WTC11 (cell line): ENCODE measurements around the gene AZIN2. TPM values are rescaled to one million over a fixed set of nuclear protein-coding genes. Genes with fewer than 3 reads are reported as not detected.
A peak's percentile ranks its signal among the peaks of the same experiment; 100 is the strongest.

Experiments
- ATAC-seq: fragments of 200-7000 bp; cut with Tn5 transposase; 2 replicates; pipeline ENCODE4 v1.10.0; 2021; ENCODE audit warnings: mild to moderate bottlenecking, moderate library complexity
- CTCF ChIA-PET: fragments of 300-600 bp; sonication (Branson Sonifier 250); formaldehyde crosslinking; loops from one replicate; lab custom pipeline; 2021; ENCODE audit warnings: antibody characterized with exemption; lab: Charles Lee
- POLR2A ChIA-PET: fragments of 350-600 bp; sonication (Branson Sonifier 250); formaldehyde crosslinking; loops from one replicate; lab custom pipeline; 2021; ENCODE audit warnings: antibody characterized with exemption; lab: Charles Lee
- DNase-seq: peaks from one replicate; pipeline ENCODE4 v3.0.0; 2021; ENCODE audit warnings: low spot score
- H3K27ac Mint-ChIP-seq: 2 replicates; pipeline ENCODE4 v1.8.0; 2021; ENCODE audit warnings: mixed read lengths
- H3K27me3 Mint-ChIP-seq: 2 replicates; pipeline ENCODE4 v1.8.0; 2021; ENCODE audit warnings: low read depth, mild to moderate bottlenecking, moderate library complexity, mixed read lengths
- H3K36me3 Mint-ChIP-seq: 2 replicates; pipeline ENCODE4 v1.8.0; 2021; ENCODE audit warnings: mixed read lengths
- H3K4me1 Mint-ChIP-seq: 2 replicates; pipeline ENCODE4 v1.8.0; 2022; ENCODE audit warnings: mixed read lengths
- H3K4me3 Mint-ChIP-seq: 2 replicates; pipeline ENCODE4 v1.8.0; 2021; ENCODE audit warnings: mild to moderate bottlenecking, moderate library complexity, mixed read lengths
- H3K9me3 Mint-ChIP-seq: 2 replicates; pipeline ENCODE4 v1.8.0; 2021; ENCODE audit warnings: mixed read lengths
- CBFB ChIP-seq: sonication (generic); formaldehyde crosslinking; IDR thresholded peaks from 2 replicates; pipeline ENCODE4 v1.8.1; 2022; ENCODE audit warnings: mild to moderate bottlenecking, low read depth, missing genetic modification reagents
- E2F4 ChIP-seq: sonication (generic); formaldehyde crosslinking; IDR thresholded peaks from 2 replicates; pipeline ENCODE4 v1.8.1; 2022; ENCODE audit warnings: low read depth, mild to moderate bottlenecking, moderate library complexity, missing genetic modification reagents, borderline replicate concordance
- ELF4 ChIP-seq: sonication (generic); formaldehyde crosslinking; IDR thresholded peaks from 2 replicates; pipeline ENCODE4 v1.8.1; 2022; ENCODE audit warnings: low read depth, mild to moderate bottlenecking, moderate library complexity, missing genetic modification reagents
- FOXJ3 ChIP-seq: sonication (generic); formaldehyde crosslinking; IDR thresholded peaks from 2 replicates; pipeline ENCODE4 v1.9.0; 2021; ENCODE audit warnings: missing genetic modification reagents, mild to moderate bottlenecking, borderline replicate concordance
- JAZF1 ChIP-seq: fragments of 250-450 bp; sonication (Bioruptor Pico); IDR thresholded peaks from 2 replicates; pipeline ENCODE4 v1.9.0; 2021; ENCODE audit warnings: moderate library complexity, mild to moderate bottlenecking, inconsistent platforms
- JUN ChIP-seq: sonication (generic); formaldehyde crosslinking; IDR thresholded peaks from 2 replicates; pipeline ENCODE4 v1.8.0; 2023; ENCODE audit warnings: mild to moderate bottlenecking, missing genetic modification reagents
- MYBL2 ChIP-seq: sonication (generic); formaldehyde crosslinking; IDR thresholded peaks from 2 replicates; pipeline ENCODE4 v1.8.1; 2023; ENCODE audit warnings: mild to moderate bottlenecking, moderate library complexity, missing genetic modification reagents
- NFYB ChIP-seq: sonication (generic); formaldehyde crosslinking; conservative IDR thresholded peaks from 2 replicates; pipeline ENCODE4 v1.8.0; 2022; ENCODE audit warnings: low read depth, missing genetic modification reagents
- NR2C2 ChIP-seq: sonication (generic); formaldehyde crosslinking; IDR thresholded peaks from 2 replicates; pipeline ENCODE4 v1.8.0; 2022; ENCODE audit warnings: mild to moderate bottlenecking, missing genetic modification reagents
- PRRX2 ChIP-seq: fragments of 250-450 bp; sonication (Bioruptor Pico); IDR thresholded peaks from 2 replicates; pipeline ENCODE4 v1.8.0; 2021; ENCODE audit warnings: mild to moderate bottlenecking
- SMAD3 ChIP-seq: sonication (generic); formaldehyde crosslinking; IDR thresholded peaks from 2 replicates; pipeline ENCODE4 v1.8.0; 2022; ENCODE audit warnings: missing genetic modification reagents, mild to moderate bottlenecking, borderline replicate concordance
- SMAD4 ChIP-seq: sonication (generic); formaldehyde crosslinking; IDR thresholded peaks from 2 replicates; pipeline ENCODE4 v1.8.0; 2022; ENCODE audit warnings: mild to moderate bottlenecking, missing genetic modification reagents
- SOX15 ChIP-seq: fragments of 250-450 bp; sonication (Bioruptor Pico); IDR thresholded peaks from 2 replicates; pipeline ENCODE4 v1.9.0; 2021; ENCODE audit warnings: mild to moderate bottlenecking
- TCF7 ChIP-seq: sonication (generic); formaldehyde crosslinking; IDR thresholded peaks from 2 replicates; pipeline ENCODE4 v1.8.0; 2022; ENCODE audit warnings: mild to moderate bottlenecking, low read depth, missing genetic modification reagents, moderate library complexity
- ZBTB21 ChIP-seq: sonication (generic); formaldehyde crosslinking; IDR thresholded peaks from 2 replicates; pipeline ENCODE4 v1.8.1; 2023; ENCODE audit warnings: mild to moderate bottlenecking, missing genetic modification reagents, borderline replicate concordance
- ZNF121 ChIP-seq: sonication (generic); formaldehyde crosslinking; IDR thresholded peaks from 2 replicates; pipeline ENCODE4 v1.8.0; 2023; ENCODE audit warnings: missing genetic modification reagents
- ZNF232 ChIP-seq: sonication (generic); formaldehyde crosslinking; IDR thresholded peaks from 2 replicates; pipeline ENCODE4 v1.8.0; 2022; ENCODE audit warnings: mild to moderate bottlenecking, missing genetic modification reagents
- total RNA-seq: library from RNA; stranded (reverse); gene quantifications from 3 replicates; pipeline ENCODE4 v1.2.3, GENCODE V29; 2021
- TF ChIP-seq, protein P1 (sequence below): sonication (generic); formaldehyde crosslinking; IDR thresholded peaks from 2 replicates; pipeline ENCODE4 v1.8.0; 2022; ENCODE audit warnings: mild to moderate bottlenecking, missing genetic modification reagents
- TF ChIP-seq, protein P2 (sequence below): sonication (generic); formaldehyde crosslinking; IDR thresholded peaks from 2 replicates; pipeline ENCODE4 v1.8.0; 2022; ENCODE audit warnings: missing genetic modification reagents
- TF ChIP-seq, protein P3 (sequence below): sonication (generic); formaldehyde crosslinking; IDR thresholded peaks from 2 replicates; pipeline ENCODE4 v1.8.1; 2022; ENCODE audit warnings: mild to moderate bottlenecking, moderate library complexity, missing genetic modification reagents
- TF ChIP-seq, protein P4 (sequence below): fragments of 200-600 bp; IDR thresholded peaks from 2 replicates; pipeline ENCODE4 v1.8.0; 2022; ENCODE audit warnings: antibody characterized with exemption
- TF ChIP-seq, protein P5 (sequence below): sonication (generic); formaldehyde crosslinking; IDR thresholded peaks from 2 replicates; pipeline ENCODE4 v1.8.0; 2022; ENCODE audit warnings: mild to moderate bottlenecking, missing genetic modification reagents

The AZIN2 gene
- total RNA-seq, 1 experiment from 2014 or later, result 1.7 TPM

- no peak for TF ChIP-seq NR2C2 (CRISPR knock-in tag)
These were observed 78.6 kb downstream of the AZIN2 start (continued) for GRCh38 chr1:33159577-33159976.

GRCh38 chr1:33161061-33161681 is 80.2 kb downstream of the AZIN2 start:
- DNase-seq, result peak; percentile 33
- Mint-ChIP-seq H3K36me3 (peaks cover 18% of the 10 kb centered on the region), H3K27ac (no peak overlapping the region), H3K4me3 (no peak overlapping the region), H3K27me3 (peaks cover 3% of the 10 kb centered on the region; the same call in 1 of the 2 replicates), H3K4me1 (peaks cover 52% of the 10 kb centered on the region), H3K9me3 (peaks cover 3% of the 10 kb centered on the region; the same call in 1 of the 2 replicates)
- ATAC-seq, result peak; percentile 24
- ChIA-PET CTCF (interaction anchor here (1.2 to 3.6 kb wide), 4 partner anchors 13 to 41 kb away, joined by 4 to 13 read pairs (median 10); partner anchors contain the start of gene TRIM62), POLR2A (no interaction called here)
- TF ChIP-seq ZBTB21 (CRISPR knock-in tag) (no peak), JAZF1 (no peak)
- TF ChIP-seq, protein P1, sequence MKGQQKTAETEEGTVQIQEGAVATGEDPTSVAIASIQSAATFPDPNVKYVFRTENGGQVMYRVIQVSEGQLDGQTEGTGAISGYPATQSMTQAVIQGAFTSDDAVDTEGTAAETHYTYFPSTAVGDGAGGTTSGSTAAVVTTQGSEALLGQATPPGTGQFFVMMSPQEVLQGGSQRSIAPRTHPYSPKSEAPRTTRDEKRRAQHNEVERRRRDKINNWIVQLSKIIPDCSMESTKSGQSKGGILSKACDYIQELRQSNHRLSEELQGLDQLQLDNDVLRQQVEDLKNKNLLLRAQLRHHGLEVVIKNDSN (CRISPR knock-in tag), result no peak
- TF ChIP-seq, protein P2, sequence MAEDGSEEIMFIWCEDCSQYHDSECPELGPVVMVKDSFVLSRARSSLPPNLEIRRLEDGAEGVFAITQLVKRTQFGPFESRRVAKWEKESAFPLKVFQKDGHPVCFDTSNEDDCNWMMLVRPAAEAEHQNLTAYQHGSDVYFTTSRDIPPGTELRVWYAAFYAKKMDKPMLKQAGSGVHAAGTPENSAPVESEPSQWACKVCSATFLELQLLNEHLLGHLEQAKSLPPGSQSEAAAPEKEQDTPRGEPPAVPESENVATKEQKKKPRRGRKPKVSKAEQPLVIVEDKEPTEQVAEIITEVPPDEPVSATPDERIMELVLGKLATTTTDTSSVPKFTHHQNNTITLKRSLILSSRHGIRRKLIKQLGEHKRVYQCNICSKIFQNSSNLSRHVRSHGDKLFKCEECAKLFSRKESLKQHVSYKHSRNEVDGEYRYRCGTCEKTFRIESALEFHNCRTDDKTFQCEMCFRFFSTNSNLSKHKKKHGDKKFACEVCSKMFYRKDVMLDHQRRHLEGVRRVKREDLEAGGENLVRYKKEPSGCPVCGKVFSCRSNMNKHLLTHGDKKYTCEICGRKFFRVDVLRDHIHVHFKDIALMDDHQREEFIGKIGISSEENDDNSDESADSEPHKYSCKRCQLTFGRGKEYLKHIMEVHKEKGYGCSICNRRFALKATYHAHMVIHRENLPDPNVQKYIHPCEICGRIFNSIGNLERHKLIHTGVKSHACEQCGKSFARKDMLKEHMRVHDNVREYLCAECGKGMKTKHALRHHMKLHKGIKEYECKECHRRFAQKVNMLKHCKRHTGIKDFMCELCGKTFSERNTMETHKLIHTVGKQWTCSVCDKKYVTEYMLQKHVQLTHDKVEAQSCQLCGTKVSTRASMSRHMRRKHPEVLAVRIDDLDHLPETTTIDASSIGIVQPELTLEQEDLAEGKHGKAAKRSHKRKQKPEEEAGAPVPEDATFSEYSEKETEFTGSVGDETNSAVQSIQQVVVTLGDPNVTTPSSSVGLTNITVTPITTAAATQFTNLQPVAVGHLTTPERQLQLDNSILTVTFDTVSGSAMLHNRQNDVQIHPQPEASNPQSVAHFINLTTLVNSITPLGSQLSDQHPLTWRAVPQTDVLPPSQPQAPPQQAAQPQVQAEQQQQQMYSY (CRISPR knock-in tag), result no peak

DNA sequence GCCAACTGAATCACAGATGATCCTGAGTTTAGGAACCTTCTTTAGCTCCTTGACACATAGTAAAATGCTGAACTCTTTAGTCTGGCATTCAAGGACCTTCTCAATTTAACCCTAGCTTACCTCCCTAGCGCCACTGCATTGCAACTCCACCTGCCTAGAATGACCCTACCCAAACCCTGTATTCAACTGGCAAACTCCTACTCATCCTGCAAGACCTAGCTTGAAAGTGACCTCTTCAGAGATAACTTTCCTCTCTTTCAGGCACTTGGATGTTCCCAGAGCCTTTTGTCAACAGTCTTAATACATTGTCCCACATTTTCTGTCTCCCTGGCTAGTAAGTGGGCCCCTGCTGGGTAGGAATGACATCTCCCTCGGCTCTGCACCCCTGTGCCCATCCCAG is 81.2 kb downstream of the AZIN2 start:
- peaks cover 48% of the 10 kb centered on the region for H3K4me1 Mint-ChIP-seq
- POLR2A ChIA-PET, result no interaction called here

More for the DNA sequence above, 81.2 kb downstream of the AZIN2 start:
- CTCF ChIA-PET, result interaction anchor here (1.1 to 3.6 kb wide), 5 partner anchors 14 to 43 kb away, joined by 3 to 13 read pairs (median 8); partner anchors contain the start of gene TRIM62
- Mint-ChIP-seq H3K9me3 (peaks cover 3% of the 10 kb centered on the region; the same call in 1 of the 2 replicates), H3K36me3 (peaks cover 20% of the 10 kb centered on the region), H3K27me3 (peaks cover 3% of the 10 kb centered on the region; the same call in 1 of the 2 replicates), H3K4me3 (no peak overlapping the region), H3K27ac (no peak overlapping the region)
- TF ChIP-seq PRRX2 (CRISPR knock-in tag), result no peak
- TF ChIP-seq TCF7 (CRISPR knock-in tag), result no peak
- TF ChIP-seq, protein P3, sequence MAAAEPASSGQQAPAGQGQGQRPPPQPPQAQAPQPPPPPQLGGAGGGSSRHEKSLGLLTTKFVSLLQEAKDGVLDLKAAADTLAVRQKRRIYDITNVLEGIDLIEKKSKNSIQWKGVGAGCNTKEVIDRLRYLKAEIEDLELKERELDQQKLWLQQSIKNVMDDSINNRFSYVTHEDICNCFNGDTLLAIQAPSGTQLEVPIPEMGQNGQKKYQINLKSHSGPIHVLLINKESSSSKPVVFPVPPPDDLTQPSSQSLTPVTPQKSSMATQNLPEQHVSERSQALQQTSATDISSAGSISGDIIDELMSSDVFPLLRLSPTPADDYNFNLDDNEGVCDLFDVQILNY (CRISPR knock-in tag), result no peak
- no peak for TF ChIP-seq MYBL2
- no peak for TF ChIP-seq SMAD3 (CRISPR knock-in tag)
- TF ChIP-seq FOXJ3 (CRISPR knock-in tag), result no peak
- TF ChIP-seq E2F4, result no peak
- no peak for TF ChIP-seq SOX15 (CRISPR knock-in tag)
- TF ChIP-seq SMAD4 (CRISPR knock-in tag), result no peak
- TF ChIP-seq, protein P4, sequence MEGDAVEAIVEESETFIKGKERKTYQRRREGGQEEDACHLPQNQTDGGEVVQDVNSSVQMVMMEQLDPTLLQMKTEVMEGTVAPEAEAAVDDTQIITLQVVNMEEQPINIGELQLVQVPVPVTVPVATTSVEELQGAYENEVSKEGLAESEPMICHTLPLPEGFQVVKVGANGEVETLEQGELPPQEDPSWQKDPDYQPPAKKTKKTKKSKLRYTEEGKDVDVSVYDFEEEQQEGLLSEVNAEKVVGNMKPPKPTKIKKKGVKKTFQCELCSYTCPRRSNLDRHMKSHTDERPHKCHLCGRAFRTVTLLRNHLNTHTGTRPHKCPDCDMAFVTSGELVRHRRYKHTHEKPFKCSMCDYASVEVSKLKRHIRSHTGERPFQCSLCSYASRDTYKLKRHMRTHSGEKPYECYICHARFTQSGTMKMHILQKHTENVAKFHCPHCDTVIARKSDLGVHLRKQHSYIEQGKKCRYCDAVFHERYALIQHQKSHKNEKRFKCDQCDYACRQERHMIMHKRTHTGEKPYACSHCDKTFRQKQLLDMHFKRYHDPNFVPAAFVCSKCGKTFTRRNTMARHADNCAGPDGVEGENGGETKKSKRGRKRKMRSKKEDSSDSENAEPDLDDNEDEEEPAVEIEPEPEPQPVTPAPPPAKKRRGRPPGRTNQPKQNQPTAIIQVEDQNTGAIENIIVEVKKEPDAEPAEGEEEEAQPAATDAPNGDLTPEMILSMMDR, result no peak
- TF ChIP-seq CBFB (CRISPR knock-in tag), result no peak
- no peak for TF ChIP-seq NFYB (CRISPR knock-in tag)
- TF ChIP-seq, protein P5, sequence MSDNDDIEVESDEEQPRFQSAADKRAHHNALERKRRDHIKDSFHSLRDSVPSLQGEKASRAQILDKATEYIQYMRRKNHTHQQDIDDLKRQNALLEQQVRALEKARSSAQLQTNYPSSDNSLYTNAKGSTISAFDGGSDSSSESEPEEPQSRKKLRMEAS (CRISPR knock-in tag), result no peak
- no peak for TF ChIP-seq JUN (CRISPR knock-in tag)
- no peak for TF ChIP-seq ZNF121 (CRISPR knock-in tag)
- TF ChIP-seq ELF4 (CRISPR knock-in tag), result no peak
- no peak for TF ChIP-seq ZNF232 (CRISPR knock-in tag)
- ATAC-seq (no peak), DNase-seq (no peak)
